Measurements from ENCODE around the gene STOML1.

STOML1 gene

GRCh38 chr15:73930371-73930770 is 61.7 kb downstream of the STOML1 start:
- no peak overlapping the region for H3K4me2 ChIP-seq (ENCODE audit: low read length)
- H3F3A ChIP-seq (ENCODE audit: insufficient read depth, low read length) = no peaks in the 10 kb centered on the region
- no peak overlapping the region for H3K9ac ChIP-seq (ENCODE audit: low read length)
- H4K20me1 ChIP-seq (ENCODE audit: insufficient read depth, low read length) = no peaks in the 10 kb centered on the region
- no peaks in the 10 kb centered on the region for H3K4me1 ChIP-seq (ENCODE audit: insufficient read depth, low read length, severe bottlenecking)
- no peak overlapping the region for H2AFZ ChIP-seq (ENCODE audit: low read length)
- no peak overlapping the region for H3K4me3 ChIP-seq (ENCODE audit: low read depth, low read length, poor library complexity, severe bottlenecking)
- H3K9me2 ChIP-seq (ENCODE audit: low read depth, low read length) = no peaks in the 10 kb centered on the region
- no peaks in the 10 kb centered on the region for H3K27me3 ChIP-seq (ENCODE audit: insufficient read depth, low read length)
- no peak overlapping the region for H3K27ac ChIP-seq (ENCODE audit: low read depth, low read length, poor library complexity, severe bottlenecking)
- no peaks in the 10 kb centered on the region for H3K79me2 ChIP-seq (ENCODE audit: insufficient read depth, low read length)
- H3K36me3 ChIP-seq (ENCODE audit: insufficient read depth, low read length) = no peaks in the 10 kb centered on the region
- no peaks in the 10 kb centered on the region for H3K9me3 ChIP-seq (ENCODE audit: low read length)
- TF ChIP-seq, protein P1, sequence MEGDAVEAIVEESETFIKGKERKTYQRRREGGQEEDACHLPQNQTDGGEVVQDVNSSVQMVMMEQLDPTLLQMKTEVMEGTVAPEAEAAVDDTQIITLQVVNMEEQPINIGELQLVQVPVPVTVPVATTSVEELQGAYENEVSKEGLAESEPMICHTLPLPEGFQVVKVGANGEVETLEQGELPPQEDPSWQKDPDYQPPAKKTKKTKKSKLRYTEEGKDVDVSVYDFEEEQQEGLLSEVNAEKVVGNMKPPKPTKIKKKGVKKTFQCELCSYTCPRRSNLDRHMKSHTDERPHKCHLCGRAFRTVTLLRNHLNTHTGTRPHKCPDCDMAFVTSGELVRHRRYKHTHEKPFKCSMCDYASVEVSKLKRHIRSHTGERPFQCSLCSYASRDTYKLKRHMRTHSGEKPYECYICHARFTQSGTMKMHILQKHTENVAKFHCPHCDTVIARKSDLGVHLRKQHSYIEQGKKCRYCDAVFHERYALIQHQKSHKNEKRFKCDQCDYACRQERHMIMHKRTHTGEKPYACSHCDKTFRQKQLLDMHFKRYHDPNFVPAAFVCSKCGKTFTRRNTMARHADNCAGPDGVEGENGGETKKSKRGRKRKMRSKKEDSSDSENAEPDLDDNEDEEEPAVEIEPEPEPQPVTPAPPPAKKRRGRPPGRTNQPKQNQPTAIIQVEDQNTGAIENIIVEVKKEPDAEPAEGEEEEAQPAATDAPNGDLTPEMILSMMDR (IDR thresholded peaks at IDR 0.05; ENCODE audit: low read length) = no peak
- TF ChIP-seq EZH2 (IDR thresholded peaks at IDR 0.05; ENCODE audit: borderline replicate concordance, low read length) = no peak

DNA sequence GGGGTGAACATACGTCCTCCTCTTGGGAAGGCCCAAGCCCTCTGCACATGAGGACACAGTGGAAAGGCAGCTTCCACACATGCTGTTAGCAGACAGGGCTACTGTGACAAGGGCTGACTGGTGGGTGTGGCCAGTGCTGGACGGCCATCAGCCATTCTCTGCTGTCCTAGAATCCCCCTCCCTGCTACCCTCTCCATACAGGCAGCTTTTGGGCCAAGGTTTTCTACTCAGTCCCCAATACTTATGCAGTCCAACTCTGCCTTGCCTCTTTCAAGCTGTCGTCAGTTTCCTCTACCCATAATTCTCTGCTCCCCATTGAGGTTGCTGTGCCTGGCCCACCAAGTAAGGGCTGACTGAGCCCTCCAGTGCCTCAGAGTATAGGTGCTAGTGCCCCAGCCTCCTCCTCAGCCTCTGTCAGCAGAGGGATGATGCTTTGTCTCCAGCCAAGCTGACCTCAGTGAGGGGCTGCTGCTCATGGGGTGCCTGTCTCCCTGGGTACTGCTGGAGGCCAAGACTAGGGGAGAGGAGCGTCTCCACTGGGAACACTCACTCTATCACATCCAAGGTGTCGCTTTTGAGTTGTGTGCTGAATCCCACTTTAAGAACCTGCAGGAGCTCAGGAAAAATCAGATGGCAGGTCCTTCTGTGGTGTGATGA is 63.0 kb downstream of the STOML1 start:
- no peak overlapping the region for H3K4me3 ChIP-seq (ENCODE audit: low read depth, low read length, poor library complexity, severe bottlenecking)
- H3K79me2 ChIP-seq (ENCODE audit: insufficient read depth, low read length) = no peaks in the 10 kb centered on the region
- H3K27ac ChIP-seq (ENCODE audit: low read depth, low read length, poor library complexity, severe bottlenecking) = no peak overlapping the region
- H2AFZ ChIP-seq (ENCODE audit: low read length) = no peak overlapping the region
- no peaks in the 10 kb centered on the region for H3K9me2 ChIP-seq (ENCODE audit: low read depth, low read length)
- H3F3A ChIP-seq (ENCODE audit: insufficient read depth, low read length) = no peaks in the 10 kb centered on the region
- H3K36me3 ChIP-seq (ENCODE audit: insufficient read depth, low read length) = no peaks in the 10 kb centered on the region
- no peak for TF ChIP-seq EZH2 (IDR thresholded peaks at IDR 0.05; ENCODE audit: borderline replicate concordance, low read length)
- H3K9ac ChIP-seq (ENCODE audit: low read length) = no peak overlapping the region
- H4K20me1 ChIP-seq (ENCODE audit: insufficient read depth, low read length) = no peaks in the 10 kb centered on the region
- no peaks in the 10 kb centered on the region for H3K4me1 ChIP-seq (ENCODE audit: insufficient read depth, low read length, severe bottlenecking)
- no peak overlapping the region for H3K4me2 ChIP-seq (ENCODE audit: low read length)
- H3K9me3 ChIP-seq (ENCODE audit: low read length) = no peaks in the 10 kb centered on the region
- no peaks in the 10 kb centered on the region for H3K27me3 ChIP-seq (ENCODE audit: insufficient read depth, low read length)
